NCI-H1694 treated with DMSO at 0.1 percent for 48 hours (cell line): ENCODE measurements around the gene NTHL1.
"Not testable (repeated sequence)": the region's sequence is repeated elsewhere in the genome, so short reads cannot be mapped to it uniquely, and the experiment has no call there.

Experiments
- DNase-seq: peaks from one replicate; lab custom pipeline; 2025; lab: John Stamatoyannopoulos, UW

NTHL1 gene

GRCh38 chr16:2028146-2028545 lies 19.5 kb downstream of the NTHL1 start:
- DNase-seq = no peak

DNA sequence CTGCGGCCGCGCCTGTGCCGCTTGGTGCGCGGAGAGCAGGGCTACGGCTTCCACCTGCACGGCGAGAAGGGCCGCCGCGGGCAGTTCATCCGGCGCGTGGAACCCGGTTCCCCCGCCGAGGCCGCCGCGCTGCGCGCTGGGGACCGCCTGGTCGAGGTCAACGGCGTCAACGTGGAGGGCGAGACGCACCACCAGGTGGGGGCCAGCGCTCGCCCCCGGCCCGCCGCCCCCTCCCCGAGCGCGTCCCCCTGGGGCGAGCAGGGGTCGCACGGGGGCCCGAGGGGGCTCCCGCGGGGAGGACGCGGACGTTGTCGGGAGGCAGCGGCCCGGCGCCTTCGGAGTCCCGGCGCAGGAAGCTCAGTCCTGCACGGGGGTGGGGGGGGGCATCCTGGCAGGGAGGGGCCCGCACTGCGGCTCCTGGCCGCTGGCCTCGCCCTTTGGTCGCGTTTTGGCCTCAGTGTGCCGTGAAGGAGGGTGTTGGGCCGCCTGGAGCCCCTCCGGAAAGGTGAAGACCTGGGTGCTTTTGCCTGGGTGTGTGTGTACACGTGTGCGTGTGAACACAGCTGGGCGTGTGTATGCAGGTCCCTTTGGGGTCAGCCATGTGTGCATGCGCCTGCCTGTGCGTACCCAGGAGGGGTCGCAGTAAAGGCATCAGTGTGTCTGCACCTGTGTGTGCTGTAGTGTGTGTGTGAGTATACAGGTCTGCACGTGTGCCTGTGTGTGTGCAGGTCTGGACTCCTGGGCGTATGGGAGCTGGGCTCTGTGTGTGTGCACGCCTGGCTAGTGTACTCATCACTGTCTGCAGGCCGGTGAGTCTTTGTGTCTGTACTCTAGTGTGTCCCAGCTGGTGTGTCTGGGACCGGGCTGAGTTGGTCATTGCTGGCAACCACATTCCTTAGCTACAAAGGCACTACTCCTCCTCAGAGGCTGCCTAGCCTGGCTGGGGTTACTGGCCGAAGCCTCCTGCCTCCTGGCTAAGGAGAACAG lies 20.3 kb downstream of the NTHL1 start:
- DNase-seq = no peak

DNA sequence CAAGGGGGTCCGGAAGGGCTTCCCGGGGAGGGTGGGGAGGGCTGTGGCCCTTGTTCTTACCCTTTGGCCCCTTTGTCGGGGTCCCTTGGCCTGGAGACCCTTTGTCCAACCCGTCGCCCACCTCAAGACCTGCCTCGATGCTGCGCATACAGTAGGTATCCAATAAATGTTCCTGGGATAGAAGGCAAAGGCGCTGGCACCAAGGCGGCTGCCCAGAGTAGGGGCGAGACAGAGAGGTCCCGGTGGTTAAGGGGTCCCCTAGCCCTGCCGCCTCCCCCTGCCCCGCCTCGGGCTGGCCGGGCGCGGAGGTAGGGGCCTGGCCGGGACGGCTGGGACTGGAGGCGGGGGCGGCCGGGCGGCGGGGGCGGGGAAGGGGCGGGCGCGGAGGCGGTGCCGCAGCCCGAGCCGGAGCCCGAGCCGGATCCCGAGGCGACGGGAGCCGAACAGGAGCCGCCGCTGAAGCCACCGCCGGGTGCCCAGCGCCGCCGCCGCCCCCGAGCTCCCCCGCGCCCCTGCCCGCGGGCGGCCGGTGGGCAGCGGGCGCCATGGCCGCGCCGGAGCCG lies 21.1 kb downstream of the NTHL1 start, which contains the start of gene NHERF2:
TSS of gene NHERF2 (plus strand) at position 442 of the 563 bp plus-strand sequence. CDS start at position 546, 104 bp downstream.
- DNase-seq = no peak

- no peak for DNase-seq
Measured at GRCh38 chr16:2025878-2026460, 21.7 kb downstream of the NTHL1 start.

DNA sequence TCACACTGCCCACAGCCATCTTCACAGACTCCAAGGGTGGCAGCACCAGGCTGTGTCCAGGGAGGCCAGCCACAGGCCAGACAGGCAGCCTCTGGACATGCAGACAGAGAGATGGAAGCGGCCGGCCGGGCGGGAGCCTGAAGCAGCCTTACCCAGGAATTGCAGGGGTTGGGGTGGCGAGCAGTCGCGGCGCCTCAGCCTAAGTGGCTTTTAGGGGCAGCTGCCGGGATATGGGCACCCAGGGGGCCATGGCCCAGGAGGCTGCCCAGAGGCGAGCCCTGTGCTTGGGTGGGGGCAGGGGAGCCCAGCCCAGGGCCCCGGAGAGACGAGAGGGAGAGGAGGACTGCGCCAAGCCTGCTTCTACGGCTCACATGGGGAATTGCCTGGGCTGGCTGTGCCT lies 22.4 kb downstream of the NTHL1 start:
- DNase-seq = no peak

DNA sequence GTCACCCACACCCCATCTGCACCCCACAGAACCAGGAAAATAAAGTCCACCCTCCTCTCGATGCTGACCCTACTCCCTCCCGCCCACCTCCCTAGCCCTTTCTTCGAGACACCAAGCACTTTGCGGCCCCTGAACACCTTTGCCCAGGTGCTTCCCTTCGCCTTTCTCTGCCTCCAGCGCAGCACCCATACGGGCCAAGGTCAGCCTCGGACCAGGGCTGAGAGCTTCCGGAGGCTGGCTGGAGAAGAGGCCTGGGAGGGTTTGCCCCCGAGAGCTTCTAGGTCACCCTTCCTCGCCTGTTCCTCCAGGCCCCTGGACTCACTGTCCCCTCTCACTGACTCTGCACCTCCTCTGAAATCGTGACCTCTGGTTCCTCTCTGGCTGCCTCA lies 23.6 kb downstream of the NTHL1 start:
- no peak for DNase-seq

- peak; percentile 65 for DNase-seq
Measured at GRCh38 chr16:2023092-2024031, 24.3 kb downstream of the NTHL1 start.

DNA sequence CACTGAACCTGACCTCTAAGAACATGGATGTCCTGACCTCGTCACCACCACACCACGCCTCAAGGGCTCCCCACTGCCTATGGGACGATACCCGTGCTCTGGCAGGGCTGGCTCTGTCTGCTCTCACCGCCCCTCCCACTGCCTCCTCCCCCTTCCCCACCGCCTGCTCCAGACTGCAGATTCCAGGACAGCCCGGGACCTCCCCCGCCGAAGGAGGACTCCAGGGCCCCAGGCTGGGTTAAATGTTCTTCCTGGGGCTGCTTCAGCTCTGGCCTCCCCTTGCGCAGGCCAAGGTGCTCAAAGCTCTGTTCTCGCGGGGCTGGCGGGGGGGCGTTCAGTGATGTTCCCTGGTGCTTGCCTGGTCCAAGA lies 24.9 kb downstream of the NTHL1 start:
- DNase-seq = no peak

- DNase-seq = no peak
Measured at GRCh38 chr16:2019921-2020831, 27.5 kb downstream of the NTHL1 start.

DNA sequence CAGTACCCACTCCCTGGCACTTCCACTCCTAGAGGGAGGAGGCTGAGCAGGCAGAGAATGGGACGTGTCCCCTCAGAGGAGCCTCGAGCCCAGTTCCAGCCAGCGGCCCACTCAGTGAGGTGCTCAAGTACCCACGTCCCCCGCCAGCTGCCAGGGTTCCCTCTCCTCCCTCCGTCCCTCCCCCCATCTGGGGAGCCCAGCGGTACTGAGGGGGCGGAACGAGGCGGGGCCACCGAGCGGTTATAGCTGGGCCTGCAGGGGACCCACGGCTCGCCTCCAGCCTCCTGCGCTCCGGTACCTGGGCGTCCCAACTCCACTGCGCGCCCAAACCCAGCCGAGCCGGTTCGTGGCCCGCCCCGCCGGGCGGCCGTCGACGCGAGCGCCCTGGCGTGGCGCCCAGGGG lies 28.1 kb downstream of the NTHL1 start, which contains the start of gene NPW:
TSS of gene NPW (plus strand) at position 268 of the 403 bp plus-strand sequence.
- no peak for DNase-seq

- DNase-seq = no peak
Measured at GRCh38 chr16:2016407-2016922, 31.2 kb downstream of the NTHL1 start.

DNA sequence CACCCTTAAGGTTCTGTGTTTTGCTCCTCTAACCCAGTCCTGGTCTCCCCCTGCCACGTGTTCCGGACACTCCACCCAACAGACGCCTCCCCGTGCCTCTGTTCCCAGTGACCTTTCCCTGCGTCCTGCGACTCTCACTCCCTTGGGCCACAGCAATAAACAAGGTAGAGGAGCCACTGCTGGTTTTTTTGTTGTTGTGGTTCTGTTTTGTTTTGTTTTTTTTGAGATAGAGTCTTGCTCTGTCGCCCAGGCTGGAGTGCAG lies 31.8 kb downstream of the NTHL1 start:
- DNase-seq = no peak

GRCh38 chr16:2015117-2015946 lies 32.3 kb downstream of the NTHL1 start:
- no peak for DNase-seq

- DNase-seq = no peak
Measured at GRCh38 chr16:2013527-2013926, 34.1 kb downstream of the NTHL1 start.

GRCh38 chr16:2011726-2012125 lies 35.9 kb downstream of the NTHL1 start:
- not testable (repeated sequence) for DNase-seq

GRCh38 chr16:2009791-2010510 lies 37.7 kb downstream of the NTHL1 start, which contains the start of gene ZNF598:
ZNF598 (minus strand) TSS chr16:2009821.
- DNase-seq = peak; percentile 49

DNA sequence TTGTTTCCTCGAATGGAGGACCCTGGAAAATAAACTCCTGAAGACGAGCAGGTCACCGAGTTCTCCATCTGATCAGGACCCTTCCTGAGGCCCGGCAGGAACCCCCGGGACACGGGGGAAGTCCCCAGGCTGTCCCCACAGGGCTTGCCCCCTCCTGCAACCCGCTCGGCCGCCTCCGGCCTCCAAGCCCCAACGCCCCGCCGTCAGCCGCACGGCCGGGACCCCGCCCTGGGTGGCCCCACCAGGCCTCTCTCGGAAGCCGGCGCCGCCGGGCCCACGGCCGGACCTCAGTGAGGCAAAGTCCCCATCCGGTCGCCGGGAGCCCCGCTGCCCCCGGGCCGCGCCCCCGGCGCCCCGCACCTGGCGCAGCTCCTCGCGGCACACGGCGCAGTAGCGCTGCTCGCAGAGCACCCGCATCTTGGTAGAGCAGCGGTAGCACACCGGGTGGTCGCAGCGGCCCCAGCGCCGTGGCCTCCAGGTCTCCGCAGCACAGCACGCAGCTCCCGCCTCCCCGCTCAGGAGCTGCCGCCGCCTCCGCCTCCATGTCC lies 38.4 kb downstream of the NTHL1 start:
- DNase-seq = no peak

DNA sequence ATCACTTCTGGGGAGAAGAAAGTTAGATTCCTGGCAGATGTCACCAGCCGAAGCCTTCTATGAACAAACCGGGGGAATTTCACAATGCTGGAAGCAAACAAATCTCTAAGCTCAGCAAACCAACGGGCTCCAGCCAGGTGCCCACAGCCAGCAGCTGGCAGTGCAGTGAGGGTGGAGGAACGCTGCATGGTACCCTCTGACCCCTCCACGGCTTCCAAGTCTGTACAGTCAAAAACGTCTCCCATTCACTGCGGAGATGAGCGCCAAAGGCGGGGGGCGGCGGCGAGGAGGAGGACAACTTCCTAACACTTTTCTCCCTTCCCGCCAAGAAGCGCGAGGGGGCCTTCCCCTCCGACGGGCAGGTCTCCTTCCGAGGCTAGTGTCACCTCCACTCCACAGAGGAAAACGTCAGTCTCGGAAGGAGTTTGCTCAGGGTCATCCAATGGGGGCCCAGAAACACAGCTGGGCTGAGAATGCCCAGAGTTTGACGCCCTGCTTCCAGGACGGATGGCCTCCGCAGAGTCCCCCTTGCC lies 38.9 kb downstream of the NTHL1 start:
- no peak for DNase-seq
